Prostate gland (tissue), 2 donors: ENCODE data around the gene GNLY.

Source experiments
- POLR2A ChIP-seq: fragments of 450-650 bp; IDR thresholded peaks from one replicate; pipeline ENCODE4 v1.6.1; 2016; ENCODE audit warnings: antibody characterized with exemption, mild to moderate bottlenecking
- POLR2AphosphoS5 ChIP-seq: sonication (generic); formaldehyde crosslinking; IDR thresholded peaks from one replicate; pipeline ENCODE4 v1.6.1; 2017; ENCODE audit warnings: antibody characterized with exemption
- TF ChIP-seq, protein P1 (sequence below), 4 experiments: fragments of 200-600 bp in 2 of 4; fragments of 450-650 bp in 2 of 4; sonication (generic) in 2 of 4; IDR thresholded peaks; 1 replicate in 3 of 4; 2 replicates in 1 of 4; pipeline ENCODE4 v1.5.1; 2016 to 2019; ENCODE audit warnings: antibody characterized with exemption in 4 of 4, mild to moderate bottlenecking in 2 of 4, moderate library complexity in 2 of 4

DNA sequence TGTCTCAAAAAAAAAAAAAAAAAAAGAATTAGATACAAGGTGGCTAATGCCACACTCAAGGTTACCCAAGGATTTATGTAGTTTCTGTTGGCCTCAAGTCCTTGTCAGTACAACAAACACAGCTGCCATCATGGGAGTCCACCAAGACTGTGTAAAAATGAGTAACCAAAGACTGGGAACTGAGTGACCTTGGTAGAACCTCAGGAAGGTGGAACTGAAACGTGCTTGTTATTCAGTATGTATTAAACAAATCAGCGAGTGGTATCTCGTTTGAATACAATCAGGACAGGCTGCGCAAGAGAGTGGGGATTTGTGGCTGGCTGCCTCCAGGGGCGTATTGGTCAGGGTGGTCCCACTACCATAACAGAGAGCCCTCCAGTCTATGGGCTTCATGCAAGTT lies 24.6 kb upstream of the GNLY start:
- TF ChIP-seq, protein P1, sequence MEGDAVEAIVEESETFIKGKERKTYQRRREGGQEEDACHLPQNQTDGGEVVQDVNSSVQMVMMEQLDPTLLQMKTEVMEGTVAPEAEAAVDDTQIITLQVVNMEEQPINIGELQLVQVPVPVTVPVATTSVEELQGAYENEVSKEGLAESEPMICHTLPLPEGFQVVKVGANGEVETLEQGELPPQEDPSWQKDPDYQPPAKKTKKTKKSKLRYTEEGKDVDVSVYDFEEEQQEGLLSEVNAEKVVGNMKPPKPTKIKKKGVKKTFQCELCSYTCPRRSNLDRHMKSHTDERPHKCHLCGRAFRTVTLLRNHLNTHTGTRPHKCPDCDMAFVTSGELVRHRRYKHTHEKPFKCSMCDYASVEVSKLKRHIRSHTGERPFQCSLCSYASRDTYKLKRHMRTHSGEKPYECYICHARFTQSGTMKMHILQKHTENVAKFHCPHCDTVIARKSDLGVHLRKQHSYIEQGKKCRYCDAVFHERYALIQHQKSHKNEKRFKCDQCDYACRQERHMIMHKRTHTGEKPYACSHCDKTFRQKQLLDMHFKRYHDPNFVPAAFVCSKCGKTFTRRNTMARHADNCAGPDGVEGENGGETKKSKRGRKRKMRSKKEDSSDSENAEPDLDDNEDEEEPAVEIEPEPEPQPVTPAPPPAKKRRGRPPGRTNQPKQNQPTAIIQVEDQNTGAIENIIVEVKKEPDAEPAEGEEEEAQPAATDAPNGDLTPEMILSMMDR (IDR thresholded peaks at IDR 0.05), result no peak
- no peak for TF ChIP-seq POLR2AphosphoS5
- no peak for TF ChIP-seq POLR2A
